Measurements from ENCODE around the gene ENPEP.
"Not testable (repeated sequence)": the region's sequence is repeated elsewhere in the genome, so short reads cannot be mapped to it uniquely, and the experiment has no call there.

- TF ChIP-seq, protein P1, sequence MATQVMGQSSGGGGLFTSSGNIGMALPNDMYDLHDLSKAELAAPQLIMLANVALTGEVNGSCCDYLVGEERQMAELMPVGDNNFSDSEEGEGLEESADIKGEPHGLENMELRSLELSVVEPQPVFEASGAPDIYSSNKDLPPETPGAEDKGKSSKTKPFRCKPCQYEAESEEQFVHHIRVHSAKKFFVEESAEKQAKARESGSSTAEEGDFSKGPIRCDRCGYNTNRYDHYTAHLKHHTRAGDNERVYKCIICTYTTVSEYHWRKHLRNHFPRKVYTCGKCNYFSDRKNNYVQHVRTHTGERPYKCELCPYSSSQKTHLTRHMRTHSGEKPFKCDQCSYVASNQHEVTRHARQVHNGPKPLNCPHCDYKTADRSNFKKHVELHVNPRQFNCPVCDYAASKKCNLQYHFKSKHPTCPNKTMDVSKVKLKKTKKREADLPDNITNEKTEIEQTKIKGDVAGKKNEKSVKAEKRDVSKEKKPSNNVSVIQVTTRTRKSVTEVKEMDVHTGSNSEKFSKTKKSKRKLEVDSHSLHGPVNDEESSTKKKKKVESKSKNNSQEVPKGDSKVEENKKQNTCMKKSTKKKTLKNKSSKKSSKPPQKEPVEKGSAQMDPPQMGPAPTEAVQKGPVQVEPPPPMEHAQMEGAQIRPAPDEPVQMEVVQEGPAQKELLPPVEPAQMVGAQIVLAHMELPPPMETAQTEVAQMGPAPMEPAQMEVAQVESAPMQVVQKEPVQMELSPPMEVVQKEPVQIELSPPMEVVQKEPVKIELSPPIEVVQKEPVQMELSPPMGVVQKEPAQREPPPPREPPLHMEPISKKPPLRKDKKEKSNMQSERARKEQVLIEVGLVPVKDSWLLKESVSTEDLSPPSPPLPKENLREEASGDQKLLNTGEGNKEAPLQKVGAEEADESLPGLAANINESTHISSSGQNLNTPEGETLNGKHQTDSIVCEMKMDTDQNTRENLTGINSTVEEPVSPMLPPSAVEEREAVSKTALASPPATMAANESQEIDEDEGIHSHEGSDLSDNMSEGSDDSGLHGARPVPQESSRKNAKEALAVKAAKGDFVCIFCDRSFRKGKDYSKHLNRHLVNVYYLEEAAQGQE (IDR thresholded peaks at IDR 0.05; ENCODE audit: low read depth, low read length), result not testable (repeated sequence)
- TF ChIP-seq, protein P2, sequence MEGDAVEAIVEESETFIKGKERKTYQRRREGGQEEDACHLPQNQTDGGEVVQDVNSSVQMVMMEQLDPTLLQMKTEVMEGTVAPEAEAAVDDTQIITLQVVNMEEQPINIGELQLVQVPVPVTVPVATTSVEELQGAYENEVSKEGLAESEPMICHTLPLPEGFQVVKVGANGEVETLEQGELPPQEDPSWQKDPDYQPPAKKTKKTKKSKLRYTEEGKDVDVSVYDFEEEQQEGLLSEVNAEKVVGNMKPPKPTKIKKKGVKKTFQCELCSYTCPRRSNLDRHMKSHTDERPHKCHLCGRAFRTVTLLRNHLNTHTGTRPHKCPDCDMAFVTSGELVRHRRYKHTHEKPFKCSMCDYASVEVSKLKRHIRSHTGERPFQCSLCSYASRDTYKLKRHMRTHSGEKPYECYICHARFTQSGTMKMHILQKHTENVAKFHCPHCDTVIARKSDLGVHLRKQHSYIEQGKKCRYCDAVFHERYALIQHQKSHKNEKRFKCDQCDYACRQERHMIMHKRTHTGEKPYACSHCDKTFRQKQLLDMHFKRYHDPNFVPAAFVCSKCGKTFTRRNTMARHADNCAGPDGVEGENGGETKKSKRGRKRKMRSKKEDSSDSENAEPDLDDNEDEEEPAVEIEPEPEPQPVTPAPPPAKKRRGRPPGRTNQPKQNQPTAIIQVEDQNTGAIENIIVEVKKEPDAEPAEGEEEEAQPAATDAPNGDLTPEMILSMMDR (IDR thresholded peaks at IDR 0.05 in 2 of 3, conservative IDR thresholded peaks at IDR 0.05 in 1 of 3; ENCODE audit: control insufficient read depth in 2 of 3, extremely low read depth in 1 of 3, insufficient read depth in 1 of 3, low read depth in 3 of 3, low read length in 3 of 3), result not testable (repeated sequence)
- TF ChIP-seq EZH2 (IDR thresholded peaks at IDR 0.05; ENCODE audit: borderline replicate concordance, control insufficient read depth, low read depth, low read length); EP300 (IDR thresholded peaks at IDR 0.05; ENCODE audit: borderline replicate concordance in 1 of 2, control insufficient read depth in 1 of 2, low read depth in 2 of 2, low read length in 2 of 2): not testable (repeated sequence)
Measured at GRCh38 chr4:110437292-110437691, 38.7 kb upstream of the ENPEP start.

Data from GM12878 (cell line).